ENCODE results near the gene TENM4. TPM values are rescaled to one million over a fixed set of nuclear protein-coding genes. Genes with fewer than 3 reads are reported as not detected.

TENM4 gene
- total and polyA plus RNA-seq, 4 experiments from 2014 or later = 0.25 to 0.28 TPM; not detected in 2

DNA sequence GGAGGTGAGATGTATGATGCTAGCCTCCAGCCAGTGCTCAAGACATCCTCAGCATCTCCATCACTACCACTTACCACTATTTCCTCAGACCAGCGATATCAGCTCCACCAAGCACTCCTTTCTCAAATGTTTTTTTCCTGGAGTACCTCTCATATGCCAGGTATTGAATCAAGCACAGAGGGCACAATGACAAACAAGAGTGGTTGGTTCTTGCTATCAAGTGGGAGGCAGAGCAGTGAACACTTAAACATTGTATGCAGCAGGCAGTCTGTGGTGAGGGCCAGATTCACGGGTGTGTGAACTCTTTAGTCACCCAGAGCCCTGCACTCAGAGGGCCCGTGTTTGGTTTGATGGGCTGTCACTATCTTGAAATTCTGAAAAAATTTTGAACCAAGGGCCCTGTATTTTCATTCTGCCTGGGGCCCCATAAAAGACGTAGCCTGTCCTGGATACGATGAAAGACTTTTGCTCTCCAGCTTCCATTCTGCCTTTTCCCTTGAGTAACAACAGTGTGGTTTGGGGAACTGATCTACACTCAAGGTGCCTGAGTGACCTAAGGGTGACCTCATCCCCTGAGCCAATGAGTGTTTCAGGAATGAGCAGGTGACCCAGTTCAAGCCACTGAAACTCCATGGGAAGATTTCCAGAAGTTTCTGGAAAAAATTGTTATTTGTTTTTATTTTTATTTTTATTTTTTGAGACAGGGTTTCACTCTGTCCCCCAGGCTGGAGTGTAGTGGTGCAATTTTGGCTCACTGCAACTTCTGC, 517.8 kb downstream of the TENM4 start:
- Histone ChIP-seq H3K27ac (ENCODE audit: low read depth, low read length) (no peak overlapping the region), H3K27me3 (ENCODE audit: insufficient read depth, low read length) (no peaks in the 10 kb centered on the region), H3K4me3 (ENCODE audit: low read length in 2 of 2) (no peak overlapping the region), H3K9me3 (ENCODE audit: control insufficient read depth in 1 of 2, low read length in 2 of 2) (no peaks in the 10 kb centered on the region), H3K36me3 (ENCODE audit: insufficient read depth, low read length) (no peaks in the 10 kb centered on the region), H3K4me1 (ENCODE audit: insufficient read depth, low read length) (no peaks in the 10 kb centered on the region)
- H3K36me3 Mint-ChIP-seq = no peaks in the 10 kb centered on the region
- intact Hi-C loops (cut with micrococcal nuclease) = no loop called here
- H3K4me1 Mint-ChIP-seq = no peaks in the 10 kb centered on the region
- H3K27ac Mint-ChIP-seq = no peak overlapping the region
- DNase-seq = no peak
- H3K27me3 Mint-ChIP-seq = peaks cover 3 to 17% of the 10 kb centered on the region in 2 donors
- H3K4me3 Mint-ChIP-seq = no peak overlapping the region
- H3K9me3 Mint-ChIP-seq = peaks cover 0 to 2% (median 0%) of the 10 kb centered on the region in 8 donors
- ChIA-PET CTCF (ENCODE audit: partially characterized antibody) (no interaction called here), POLR2A (ENCODE audit: partially characterized antibody) (no interaction called here)

DNA sequence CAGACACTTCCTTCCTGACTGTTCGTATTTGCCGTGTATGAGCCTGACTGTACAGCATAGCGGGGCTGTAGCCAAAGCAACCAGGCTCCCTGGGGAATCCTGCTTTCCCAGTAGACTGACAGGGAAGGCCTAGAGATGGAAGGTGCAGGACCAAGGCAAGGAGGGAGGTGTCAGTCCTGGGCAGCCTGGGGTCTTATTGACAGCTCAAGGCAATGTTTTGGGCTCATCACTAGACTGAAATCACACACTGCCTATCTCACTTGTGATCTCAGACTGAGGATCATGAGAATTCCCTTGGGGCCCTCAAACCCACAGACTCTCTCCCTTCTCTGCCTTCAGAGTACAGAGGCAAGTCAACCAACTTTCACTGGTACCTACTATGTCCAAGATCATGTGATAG, 519.3 kb downstream of the TENM4 start:
- intact Hi-C loops (cut with micrococcal nuclease) = no loop called here
- POLR2A ChIA-PET (ENCODE audit: partially characterized antibody) = no interaction called here
- no peaks in the 10 kb centered on the region for H3K4me1 ChIP-seq (ENCODE audit: insufficient read depth, low read length)
- CTCF ChIA-PET (ENCODE audit: partially characterized antibody) = no interaction called here
- no peak overlapping the region for H3K27ac ChIP-seq (ENCODE audit: low read depth, low read length)
- Mint-ChIP-seq H3K27me3 (peaks cover 0 to 17% of the 10 kb centered on the region in 2 donors), H3K4me3 (no peak overlapping the region), H3K27ac (no peak overlapping the region), H3K9me3 (peaks cover 0 to 2% (median 0%) of the 10 kb centered on the region in 8 donors), H3K36me3 (no peaks in the 10 kb centered on the region), H3K4me1 (no peaks in the 10 kb centered on the region)
- H3K9me3 ChIP-seq (ENCODE audit: control insufficient read depth in 1 of 2, low read length in 2 of 2) = no peaks in the 10 kb centered on the region
- DNase-seq = no peak
- no peaks in the 10 kb centered on the region for H3K36me3 ChIP-seq (ENCODE audit: insufficient read depth, low read length)
- no peak overlapping the region for H3K4me3 ChIP-seq (ENCODE audit: low read length in 2 of 2)
- no peaks in the 10 kb centered on the region for H3K27me3 ChIP-seq (ENCODE audit: insufficient read depth, low read length)

DNA sequence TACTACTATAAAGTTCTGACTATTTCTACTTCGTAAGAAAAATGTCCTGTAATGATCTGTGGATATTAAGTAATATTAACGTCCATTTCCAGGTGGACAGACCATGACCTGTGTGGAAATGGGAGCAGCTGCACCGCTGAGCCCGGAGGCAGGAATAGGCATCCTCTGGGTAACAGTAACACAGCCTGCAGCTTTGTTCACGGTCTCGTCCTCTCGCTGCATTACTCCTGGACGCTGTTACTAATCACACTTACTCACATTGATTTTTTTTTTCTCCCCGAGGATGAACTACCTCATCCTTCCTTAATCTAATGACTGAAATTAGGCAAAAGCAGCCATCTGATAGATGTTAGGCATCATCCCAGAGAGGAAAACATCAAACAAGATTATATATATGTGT, 520.5 kb downstream of the TENM4 start:
- CTCF ChIA-PET (ENCODE audit: partially characterized antibody) = no interaction called here

DNA sequence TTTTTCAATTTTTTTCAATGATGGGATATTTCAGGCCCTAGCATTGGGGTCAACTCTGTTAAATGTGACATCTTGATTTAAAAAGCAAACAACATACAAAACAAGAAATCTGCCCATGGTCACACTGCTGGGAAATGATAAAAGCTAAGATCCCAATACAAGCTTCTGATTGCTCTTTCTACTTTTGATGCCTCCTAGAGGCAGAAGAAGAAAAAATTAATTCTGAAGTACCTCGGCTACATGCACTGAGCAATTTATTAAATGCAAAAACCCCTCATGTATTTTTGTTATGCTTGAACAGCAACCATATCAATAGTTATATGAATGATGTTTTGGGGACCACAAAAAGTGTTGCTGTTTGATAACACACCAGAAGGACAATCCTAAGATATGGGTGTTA, 524.1 kb downstream of the TENM4 start:
- no peak overlapping the region for H3K27ac Mint-ChIP-seq
- POLR2A ChIA-PET (ENCODE audit: partially characterized antibody) = no interaction called here
- intact Hi-C loops (cut with micrococcal nuclease) = no loop called here

More for the DNA sequence above, 520.5 kb downstream of the TENM4 start:
- no peaks in the 10 kb centered on the region for H3K36me3 Mint-ChIP-seq
- no peaks in the 10 kb centered on the region for H3K4me1 ChIP-seq (ENCODE audit: insufficient read depth, low read length)
- no peak overlapping the region for H3K4me3 ChIP-seq (ENCODE audit: low read length in 2 of 2)
- no peaks in the 10 kb centered on the region for H3K36me3 ChIP-seq (ENCODE audit: insufficient read depth, low read length)
- no peaks in the 10 kb centered on the region for H3K27me3 ChIP-seq (ENCODE audit: insufficient read depth, low read length)
- intact Hi-C loops (cut with micrococcal nuclease) = no loop called here
- POLR2A ChIA-PET (ENCODE audit: partially characterized antibody) = no interaction called here
- peaks cover 0 to 15% of the 10 kb centered on the region in 2 donors for H3K27me3 Mint-ChIP-seq
- H3K27ac ChIP-seq (ENCODE audit: low read depth, low read length) = no peak overlapping the region
- no peak overlapping the region for H3K4me3 Mint-ChIP-seq
- H3K4me1 Mint-ChIP-seq = no peaks in the 10 kb centered on the region
- H3K27ac Mint-ChIP-seq = no peak overlapping the region
- no peak for DNase-seq
- peaks cover 0 to 2% (median 0%) of the 10 kb centered on the region in 8 donors for H3K9me3 Mint-ChIP-seq
- H3K9me3 ChIP-seq (ENCODE audit: control insufficient read depth in 1 of 2, low read length in 2 of 2) = no peaks in the 10 kb centered on the region

DNA sequence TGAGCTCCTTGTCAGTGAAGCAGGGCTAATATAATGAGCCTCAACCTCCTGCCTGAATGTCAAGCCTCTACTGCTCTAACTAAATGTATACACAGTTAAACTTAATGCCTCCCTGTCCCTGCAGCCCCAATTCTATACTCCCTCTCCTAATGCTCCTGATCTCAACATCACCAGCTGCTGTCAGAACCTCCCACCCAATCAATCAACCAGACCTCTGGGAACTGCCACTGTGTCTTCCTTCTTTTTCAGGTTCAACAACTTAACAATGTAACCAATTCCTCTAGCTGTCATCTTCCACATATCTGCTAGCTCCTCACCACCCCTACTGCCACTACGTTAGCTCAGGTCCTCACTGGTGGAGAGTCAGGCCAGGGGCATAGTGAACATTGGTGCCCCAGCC, 526.3 kb downstream of the TENM4 start:
- Mint-ChIP-seq H3K27ac (no peak overlapping the region), H3K4me3 (no peak overlapping the region), H3K27me3 (peaks cover 0 to 4% of the 10 kb centered on the region in 2 donors), H3K36me3 (no peaks in the 10 kb centered on the region), H3K4me1 (peaks cover 0 to 1% (median 0%) of the 10 kb centered on the region in 4 donors), H3K9me3 (peaks cover 0 to 4% (median 0%) of the 10 kb centered on the region in 8 donors)
- Histone ChIP-seq H3K4me1 (ENCODE audit: insufficient read depth, low read length) (no peaks in the 10 kb centered on the region), H3K9me3 (ENCODE audit: control insufficient read depth in 1 of 2, low read length in 2 of 2) (no peaks in the 10 kb centered on the region), H3K27me3 (ENCODE audit: insufficient read depth, low read length) (no peaks in the 10 kb centered on the region), H3K4me3 (ENCODE audit: low read length in 2 of 2) (no peak overlapping the region), H3K27ac (ENCODE audit: low read depth, low read length) (no peak overlapping the region), H3K36me3 (ENCODE audit: insufficient read depth, low read length) (no peaks in the 10 kb centered on the region)
- ChIA-PET POLR2A (ENCODE audit: partially characterized antibody) (no interaction called here), CTCF (ENCODE audit: partially characterized antibody) (interaction anchor here (0.9 kb wide), 1 partner anchor 13 kb away, joined by 3 read pairs; no protein-coding TSS in a partner anchor)
- intact Hi-C loops (cut with micrococcal nuclease) = no loop called here
- no peak for DNase-seq

More for the DNA sequence above, 524.1 kb downstream of the TENM4 start:
- Mint-ChIP-seq H3K9me3 (peaks cover 0 to 4% (median 0%) of the 10 kb centered on the region in 8 donors), H3K4me1 (peaks cover 0 to 1% (median 0%) of the 10 kb centered on the region in 4 donors), H3K4me3 (no peak overlapping the region), H3K27me3 (peaks cover 0 to 10% of the 10 kb centered on the region in 2 donors), H3K36me3 (no peaks in the 10 kb centered on the region)
- no peaks in the 10 kb centered on the region for H3K9me3 ChIP-seq (ENCODE audit: control insufficient read depth in 1 of 2, low read length in 2 of 2)
- no peak overlapping the region for H3K27ac ChIP-seq (ENCODE audit: low read depth, low read length)
- CTCF ChIA-PET (ENCODE audit: partially characterized antibody) = no interaction called here
- no peaks in the 10 kb centered on the region for H3K27me3 ChIP-seq (ENCODE audit: insufficient read depth, low read length)
- H3K4me3 ChIP-seq (ENCODE audit: low read length in 2 of 2) = no peak overlapping the region
- DNase-seq = no peak
- no peaks in the 10 kb centered on the region for H3K4me1 ChIP-seq (ENCODE audit: insufficient read depth, low read length)
- H3K36me3 ChIP-seq (ENCODE audit: insufficient read depth, low read length) = no peaks in the 10 kb centered on the region

DNA sequence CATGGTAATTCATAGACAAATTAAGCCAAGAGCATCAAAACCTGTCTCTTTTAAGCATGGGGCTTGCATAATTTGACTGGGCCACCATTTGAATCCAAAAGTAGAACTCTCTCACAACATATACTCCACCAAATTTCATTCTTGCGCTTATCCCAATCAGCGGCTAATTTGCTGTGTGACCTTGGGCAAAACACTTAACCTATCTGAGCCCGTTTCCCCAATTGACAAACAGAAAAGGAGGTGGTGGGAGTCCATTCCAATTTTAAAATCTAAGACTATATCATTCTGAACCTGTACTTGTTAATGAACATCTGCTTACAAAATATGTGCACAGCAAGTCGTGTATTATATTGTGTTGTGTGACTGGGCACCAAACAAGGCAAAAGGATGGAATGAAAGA, 528.1 kb downstream of the TENM4 start:
- H3K27me3 ChIP-seq (ENCODE audit: insufficient read depth, low read length) = no peaks in the 10 kb centered on the region
- no peak overlapping the region for H3K4me3 ChIP-seq (ENCODE audit: low read length in 2 of 2)
- intact Hi-C loops (cut with micrococcal nuclease) = no loop called here
- Mint-ChIP-seq H3K4me3 (no peak overlapping the region), H3K27me3 (peaks cover 0 to 4% of the 10 kb centered on the region in 2 donors), H3K36me3 (no peaks in the 10 kb centered on the region), H3K4me1 (peaks cover 0 to 1% (median 0%) of the 10 kb centered on the region in 4 donors), H3K27ac (no peak overlapping the region), H3K9me3 (peaks cover 0 to 4% (median 0%) of the 10 kb centered on the region in 8 donors)
- ChIA-PET POLR2A (ENCODE audit: partially characterized antibody) (no interaction called here), CTCF (ENCODE audit: partially characterized antibody) (no interaction called here)
- no peaks in the 10 kb centered on the region for H3K4me1 ChIP-seq (ENCODE audit: insufficient read depth, low read length)
- no peaks in the 10 kb centered on the region for H3K9me3 ChIP-seq (ENCODE audit: control insufficient read depth in 1 of 2, low read length in 2 of 2)
- no peak overlapping the region for H3K27ac ChIP-seq (ENCODE audit: low read depth, low read length)
- H3K36me3 ChIP-seq (ENCODE audit: insufficient read depth, low read length) = no peaks in the 10 kb centered on the region
- DNase-seq = no peak

DNA sequence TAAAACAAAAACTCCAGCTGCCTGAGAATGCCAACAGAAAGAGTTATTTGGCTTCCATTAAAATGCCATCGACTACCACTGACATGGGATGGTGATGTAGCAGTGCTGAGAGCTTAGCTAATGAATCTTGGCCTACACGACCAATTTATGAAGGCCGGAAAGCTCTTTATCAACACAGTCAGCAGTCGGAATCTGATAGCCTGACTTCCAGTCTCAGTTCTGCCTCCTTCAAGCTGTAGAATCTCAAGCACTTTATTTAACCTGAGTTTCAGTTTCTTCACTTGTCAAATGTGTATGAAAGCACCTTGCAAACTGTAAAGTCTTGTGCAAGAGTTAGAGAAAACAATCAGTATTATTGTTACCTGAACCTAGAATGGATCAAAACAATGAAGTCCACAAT, 530.5 kb downstream of the TENM4 start:
- H3K36me3 ChIP-seq (ENCODE audit: insufficient read depth, low read length) = no peaks in the 10 kb centered on the region
- H3K27ac Mint-ChIP-seq = no peak overlapping the region
- intact Hi-C loops (cut with micrococcal nuclease) = no loop called here
- DNase-seq = no peak
- peaks cover 0 to 4% of the 10 kb centered on the region in 2 donors for H3K27me3 Mint-ChIP-seq
- no peaks in the 10 kb centered on the region for H3K27me3 ChIP-seq (ENCODE audit: insufficient read depth, low read length)
- peaks cover 0 to 3% (median 0%) of the 10 kb centered on the region in 8 donors for H3K9me3 Mint-ChIP-seq
- peaks cover 0 to 1% (median 0%) of the 10 kb centered on the region in 4 donors for H3K4me1 Mint-ChIP-seq
- no peak overlapping the region for H3K4me3 Mint-ChIP-seq
- no peak overlapping the region for H3K4me3 ChIP-seq (ENCODE audit: low read length in 2 of 2)
- POLR2A ChIA-PET (ENCODE audit: partially characterized antibody) = no interaction called here
- no peaks in the 10 kb centered on the region for H3K36me3 Mint-ChIP-seq
- H3K9me3 ChIP-seq (ENCODE audit: control insufficient read depth in 1 of 2, low read length in 2 of 2) = no peaks in the 10 kb centered on the region
- CTCF ChIA-PET (ENCODE audit: partially characterized antibody) = no interaction called here
- no peaks in the 10 kb centered on the region for H3K4me1 ChIP-seq (ENCODE audit: insufficient read depth, low read length)
- no peak overlapping the region for H3K27ac ChIP-seq (ENCODE audit: low read depth, low read length)

Measured in CD4-positive, alpha-beta memory T cell (primary cell).